ENCODE data around the gene IPCEF1. TPM values are rescaled to one million over a fixed set of nuclear protein-coding genes. Genes with fewer than 3 reads are reported as not detected.

IPCEF1 gene
- total RNA-seq, result 10 to 100 TPM; 10.5 to 14.2 TPM

DNA sequence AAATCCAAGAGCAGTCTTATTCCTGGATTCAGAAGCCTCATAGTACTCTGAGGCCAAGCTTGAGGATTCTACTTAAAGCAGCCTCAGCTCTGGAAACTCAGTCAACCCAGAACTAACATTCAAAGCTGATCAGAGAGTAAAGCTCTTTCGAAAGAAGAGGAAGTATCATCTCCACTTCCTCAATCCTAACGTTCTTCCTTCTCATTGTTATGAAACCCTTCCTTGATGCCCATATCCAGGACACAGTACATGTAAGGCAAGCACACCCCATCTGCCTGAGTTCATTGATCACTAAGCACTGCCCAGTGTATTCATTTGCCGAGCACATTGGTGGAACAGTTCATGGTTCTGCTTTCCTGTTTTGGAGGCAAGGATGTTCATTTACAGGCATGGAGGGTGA is at the start of gene IPCEF1:
Gene IPCEF1 (minus strand): TSS at position 114 of the 400 bp plus-strand sequence. CDS start 90,856 bp downstream, outside the sequence.
- Mint-ChIP-seq H3K9me3 (no peaks in the 10 kb centered on the region), H3K36me3 (no peaks in the 10 kb centered on the region), H3K4me3 (no peak within 1 kb of the TSS), H3K4me1 (ENCODE audit: low read depth) (peaks cover 30% of the 10 kb centered on the region), H3K27ac (no peak within 1 kb of the TSS), H3K27me3 (peaks cover 35% of the 10 kb centered on the region)
- intact Hi-C loops (cut with micrococcal nuclease), result loop anchor here (5.0 kb wide), 1 partner anchor 79 kb away; no protein-coding TSS in a partner anchor
- ChIA-PET CTCF (interaction anchor here (1.0 kb wide), 1 partner anchor 203 kb away, joined by 3 read pairs; no protein-coding TSS in a partner anchor), POLR2A (no interaction called here)
- no peak for DNase-seq

- H3K27me3 Mint-ChIP-seq, result peaks cover 8% of the 10 kb centered on the region
- H3K36me3 Mint-ChIP-seq, result no peaks in the 10 kb centered on the region
- H3K27ac Mint-ChIP-seq, result no peak overlapping the region
- peaks cover 13% of the 10 kb centered on the region for H3K4me1 Mint-ChIP-seq (ENCODE audit: low read depth)
- ChIA-PET CTCF (interaction anchor here (1.4 kb wide), 1 partner anchor 251 kb away, joined by 6 read pairs; no protein-coding TSS in a partner anchor), POLR2A (no interaction called here)
- no peaks in the 10 kb centered on the region for H3K9me3 Mint-ChIP-seq
- no peak overlapping the region for H3K4me3 Mint-ChIP-seq
- DNase-seq, result no peak
- intact Hi-C loops (cut with micrococcal nuclease), result no loop called here
Observed at GRCh38 chr6:154406301-154406700, 49.7 kb upstream of the IPCEF1 start.

DNA sequence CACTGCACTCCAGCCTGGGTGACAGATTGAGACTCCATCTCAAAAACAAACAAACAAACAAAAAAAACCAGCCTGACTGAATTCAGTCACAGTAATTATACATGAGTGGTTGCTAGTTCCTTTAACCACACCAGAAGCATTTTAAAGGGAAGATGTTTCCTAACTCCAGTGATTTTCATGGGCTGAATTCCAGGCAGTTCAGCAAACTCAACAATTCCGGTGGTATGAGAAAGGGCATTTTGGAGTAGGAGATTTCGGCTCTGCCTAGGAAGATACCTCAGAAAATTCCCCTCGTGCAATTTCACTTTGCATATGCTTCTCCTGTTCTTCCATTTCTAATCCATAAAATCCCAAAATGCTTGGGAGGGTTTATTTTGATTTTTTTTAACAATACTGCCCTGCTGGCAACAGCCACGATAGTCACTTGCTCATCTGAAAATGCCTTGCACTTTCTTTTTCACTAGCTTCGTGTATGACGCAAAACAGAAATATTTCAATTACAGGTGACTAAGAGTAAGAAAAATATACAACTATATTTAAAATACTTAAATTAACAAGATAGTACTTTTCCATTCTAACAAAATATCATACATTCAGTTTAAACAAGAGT is 48.3 kb upstream of the IPCEF1 start:
- peaks cover 4% of the 10 kb centered on the region for H3K4me1 Mint-ChIP-seq (ENCODE audit: low read depth)
- H3K4me3 Mint-ChIP-seq, result no peak overlapping the region
- ChIA-PET POLR2A (no interaction called here), CTCF (no interaction called here)
- peaks cover 8% of the 10 kb centered on the region for H3K27me3 Mint-ChIP-seq
- no peaks in the 10 kb centered on the region for H3K36me3 Mint-ChIP-seq
- no peak overlapping the region for H3K27ac Mint-ChIP-seq
- intact Hi-C loops (cut with micrococcal nuclease), result no loop called here
- no peak for DNase-seq
- no peaks in the 10 kb centered on the region for H3K9me3 Mint-ChIP-seq

- peak; percentile 26 for DNase-seq
- Mint-ChIP-seq H3K4me3 (no peak overlapping the region), H3K27ac (no peak overlapping the region), H3K9me3 (no peaks in the 10 kb centered on the region), H3K27me3 (peaks cover 8% of the 10 kb centered on the region), H3K4me1 (ENCODE audit: low read depth) (peaks cover 4% of the 10 kb centered on the region), H3K36me3 (no peaks in the 10 kb centered on the region)
- CTCF ChIA-PET, result no interaction called here
- POLR2A ChIA-PET, result no interaction called here
- intact Hi-C loops (cut with micrococcal nuclease), result no loop called here
Observed at GRCh38 chr6:154403788-154404187, 47.2 kb upstream of the IPCEF1 start.

DNA sequence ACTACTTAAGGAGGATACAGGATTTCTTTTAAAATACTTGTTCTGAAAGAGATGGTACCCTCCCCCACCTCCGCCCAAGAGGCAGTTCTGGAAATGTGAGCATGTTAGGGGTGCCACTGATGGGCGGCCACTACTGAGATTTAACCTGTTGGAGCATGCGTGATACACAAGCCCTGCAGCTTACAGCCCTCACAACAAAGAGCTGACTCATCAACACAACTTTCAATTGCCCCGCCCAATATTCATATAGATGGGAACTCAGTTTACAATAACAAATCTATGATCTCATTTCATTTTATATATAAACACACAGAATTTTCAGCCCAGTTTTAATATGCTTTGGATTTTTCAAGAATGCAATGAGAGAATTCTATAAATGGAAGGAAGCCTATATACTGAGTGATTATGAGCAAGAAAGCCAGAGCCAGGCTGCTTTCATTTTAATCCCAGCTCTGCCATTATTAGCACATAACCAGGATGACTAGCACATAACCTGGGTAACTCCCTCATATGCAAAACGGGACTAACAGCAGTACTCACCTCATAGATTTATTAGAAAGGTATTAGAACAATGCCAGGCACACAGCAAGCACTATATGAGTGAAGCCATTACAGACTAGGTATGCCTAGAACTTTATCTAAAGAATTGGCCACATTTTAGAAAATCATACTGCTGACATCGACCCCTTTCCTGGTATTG is 45.6 kb upstream of the IPCEF1 start:
- intact Hi-C loops (cut with micrococcal nuclease), result no loop called here
- no peaks in the 10 kb centered on the region for H3K36me3 Mint-ChIP-seq
- CTCF ChIA-PET, result interaction anchor here (0.9 kb wide), 1 partner anchor 11 kb away, joined by 3 read pairs; no protein-coding TSS in a partner anchor
- no peaks in the 10 kb centered on the region for H3K9me3 Mint-ChIP-seq
- no peak overlapping the region for H3K4me3 Mint-ChIP-seq
- H3K4me1 Mint-ChIP-seq (ENCODE audit: low read depth), result peaks cover 4% of the 10 kb centered on the region
- peaks cover 8% of the 10 kb centered on the region for H3K27me3 Mint-ChIP-seq
- no peak for DNase-seq
- H3K27ac Mint-ChIP-seq, result no peak overlapping the region
- POLR2A ChIA-PET, result no interaction called here

- intact Hi-C loops (cut with micrococcal nuclease), result no loop called here
- no peaks in the 10 kb centered on the region for H3K36me3 Mint-ChIP-seq
- no peaks in the 10 kb centered on the region for H3K4me1 Mint-ChIP-seq (ENCODE audit: low read depth)
- DNase-seq, result no peak
- POLR2A ChIA-PET, result no interaction called here
- H3K9me3 Mint-ChIP-seq, result no peaks in the 10 kb centered on the region
- no peak overlapping the region for H3K27ac Mint-ChIP-seq
- H3K27me3 Mint-ChIP-seq, result peaks cover 2% of the 10 kb centered on the region
- CTCF ChIA-PET, result no interaction called here
- no peak overlapping the region for H3K4me3 Mint-ChIP-seq
Observed at GRCh38 chr6:154399097-154399496, 42.5 kb upstream of the IPCEF1 start.

DNA sequence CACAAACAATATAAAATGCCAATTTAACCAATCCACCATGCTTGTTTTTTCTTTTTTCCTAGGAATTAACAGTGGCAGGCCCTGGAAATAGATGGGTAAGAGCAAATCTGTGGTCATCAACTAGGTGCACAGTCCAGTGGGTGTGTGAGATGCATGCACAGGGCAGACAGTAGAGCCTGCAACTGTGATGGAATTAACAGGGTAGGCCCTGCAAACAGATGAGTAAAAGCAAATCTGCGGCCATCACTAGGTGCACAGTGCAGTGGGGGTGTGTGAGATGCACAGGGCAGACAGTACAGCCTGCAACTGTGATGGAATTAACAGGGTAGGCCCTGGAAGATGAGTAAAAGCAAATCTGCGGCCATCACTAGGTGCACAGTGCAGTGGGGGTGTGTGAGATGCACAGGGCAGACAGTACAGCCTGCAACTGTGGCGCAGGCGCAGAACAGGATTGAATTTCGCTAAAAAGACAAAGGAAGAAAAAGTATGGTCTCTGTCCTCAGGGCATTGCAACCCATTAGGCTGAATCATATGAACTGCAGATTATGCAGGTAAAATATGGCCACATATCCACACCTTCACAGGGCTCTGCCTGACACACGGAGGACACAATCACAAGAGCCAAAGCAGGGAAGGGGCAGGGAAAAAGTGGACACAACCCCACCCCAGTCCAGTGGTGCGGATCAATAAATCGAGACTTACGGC is 41.0 kb upstream of the IPCEF1 start:
- H3K27ac Mint-ChIP-seq, result no peak overlapping the region
- no peaks in the 10 kb centered on the region for H3K36me3 Mint-ChIP-seq
- CTCF ChIA-PET, result no interaction called here
- H3K4me1 Mint-ChIP-seq (ENCODE audit: low read depth), result no peaks in the 10 kb centered on the region
- no peak for DNase-seq
- POLR2A ChIA-PET, result no interaction called here
- intact Hi-C loops (cut with micrococcal nuclease), result no loop called here
- no peak overlapping the region for H3K4me3 Mint-ChIP-seq
- no peaks in the 10 kb centered on the region for H3K9me3 Mint-ChIP-seq
- peaks cover 2% of the 10 kb centered on the region for H3K27me3 Mint-ChIP-seq

DNA sequence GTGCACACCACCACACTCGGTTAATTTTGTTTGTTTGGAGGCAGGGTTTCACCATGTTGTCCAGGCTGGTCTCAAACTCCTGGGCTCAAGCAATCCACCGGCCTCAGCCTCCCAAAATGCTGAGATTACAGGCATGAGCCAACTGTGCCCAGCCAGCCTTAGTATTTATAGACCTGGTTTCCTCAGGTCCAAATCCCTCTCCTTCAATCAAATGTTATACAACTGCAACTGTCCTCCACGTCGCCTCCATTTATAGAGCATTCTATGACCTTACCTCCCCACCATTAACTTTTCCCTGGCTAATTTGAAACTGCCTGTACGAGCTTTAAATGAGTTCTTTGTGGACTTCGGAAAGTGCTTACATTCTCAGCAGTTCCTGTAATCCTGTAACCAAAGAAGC is 39.3 kb upstream of the IPCEF1 start:
- Mint-ChIP-seq H3K36me3 (no peaks in the 10 kb centered on the region), H3K27me3 (peaks cover 15% of the 10 kb centered on the region), H3K9me3 (no peaks in the 10 kb centered on the region), H3K4me1 (ENCODE audit: low read depth) (no peaks in the 10 kb centered on the region), H3K4me3 (no peak overlapping the region), H3K27ac (no peak overlapping the region)
- ChIA-PET CTCF (no interaction called here), POLR2A (no interaction called here)
- intact Hi-C loops (cut with micrococcal nuclease), result no loop called here
- no peak for DNase-seq

DNA sequence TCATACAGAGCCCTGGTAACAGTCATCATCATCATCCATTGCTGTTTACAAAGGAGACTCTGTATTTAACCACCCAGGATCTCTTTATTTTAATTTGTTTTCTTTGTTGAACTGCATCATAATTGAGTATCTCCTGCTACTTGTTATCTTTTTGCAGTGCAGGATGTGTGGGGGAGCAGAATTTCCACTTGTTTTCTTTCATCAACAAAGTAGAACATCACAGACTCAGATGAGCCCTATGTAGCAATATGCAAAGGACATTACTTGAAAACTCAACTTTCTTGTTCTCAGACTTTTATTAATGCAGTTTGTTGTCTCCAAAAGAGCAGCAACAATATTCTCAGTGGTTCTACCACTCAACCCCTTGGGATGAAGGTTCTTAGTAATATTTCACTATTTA is 38.7 kb upstream of the IPCEF1 start:
- no peak for DNase-seq
- ChIA-PET CTCF (no interaction called here), POLR2A (no interaction called here)
- Mint-ChIP-seq H3K4me1 (ENCODE audit: low read depth) (no peaks in the 10 kb centered on the region), H3K4me3 (no peak overlapping the region), H3K9me3 (no peaks in the 10 kb centered on the region), H3K27me3 (peaks cover 15% of the 10 kb centered on the region), H3K36me3 (no peaks in the 10 kb centered on the region), H3K27ac (no peak overlapping the region)
- intact Hi-C loops (cut with micrococcal nuclease), result no loop called here

DNA sequence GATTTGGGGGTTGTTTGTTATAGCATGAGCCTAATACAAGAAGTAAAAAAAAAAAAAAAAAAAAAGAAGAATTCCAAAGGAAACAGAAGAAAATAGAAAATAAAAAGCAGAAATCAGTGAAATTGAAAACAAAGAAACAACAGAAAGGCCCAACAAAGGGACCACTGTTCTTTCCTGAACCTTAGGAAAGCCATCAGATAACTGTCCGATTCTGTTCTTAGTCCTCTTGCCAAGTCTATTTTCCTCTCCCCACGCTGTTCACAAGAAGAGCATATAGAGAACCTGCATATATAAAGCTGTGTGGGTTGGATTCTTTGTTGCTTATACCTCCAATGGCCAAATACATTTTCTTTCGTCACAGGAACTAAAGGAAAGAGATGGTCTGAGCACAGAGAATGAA is 38.0 kb upstream of the IPCEF1 start:
- H3K27ac Mint-ChIP-seq, result no peak overlapping the region
- POLR2A ChIA-PET, result no interaction called here

GRCh38 chr6:154390034-154390433 is 33.4 kb upstream of the IPCEF1 start:
- no peak for DNase-seq
- Mint-ChIP-seq H3K9me3 (peaks cover 5% of the 10 kb centered on the region), H3K27ac (no peak overlapping the region), H3K4me1 (ENCODE audit: low read depth) (no peaks in the 10 kb centered on the region), H3K36me3 (no peaks in the 10 kb centered on the region), H3K27me3 (peaks cover 32% of the 10 kb centered on the region), H3K4me3 (no peak overlapping the region)
- ChIA-PET CTCF (no interaction called here), POLR2A (no interaction called here)
- intact Hi-C loops (cut with micrococcal nuclease), result no loop called here

More for the DNA sequence above, 38.0 kb upstream of the IPCEF1 start:
- no peaks in the 10 kb centered on the region for H3K36me3 Mint-ChIP-seq
- no peaks in the 10 kb centered on the region for H3K4me1 Mint-ChIP-seq (ENCODE audit: low read depth)
- H3K9me3 Mint-ChIP-seq, result no peaks in the 10 kb centered on the region
- peaks cover 15% of the 10 kb centered on the region for H3K27me3 Mint-ChIP-seq
- intact Hi-C loops (cut with micrococcal nuclease), result no loop called here
- no peak overlapping the region for H3K4me3 Mint-ChIP-seq
- no peak for DNase-seq
- CTCF ChIA-PET, result interaction anchor here (0.6 kb wide), 1 partner anchor 13 kb away, joined by 3 read pairs; no protein-coding TSS in a partner anchor

- CTCF ChIA-PET, result interaction anchor here (1.3 kb wide), 1 partner anchor 18 kb away, joined by 3 read pairs; no protein-coding TSS in a partner anchor
- no peak for DNase-seq
- peaks cover 5% of the 10 kb centered on the region for H3K9me3 Mint-ChIP-seq
- no peaks in the 10 kb centered on the region for H3K36me3 Mint-ChIP-seq
- no peak overlapping the region for H3K4me3 Mint-ChIP-seq
- H3K4me1 Mint-ChIP-seq (ENCODE audit: low read depth), result no peaks in the 10 kb centered on the region
- peaks cover 34% of the 10 kb centered on the region for H3K27me3 Mint-ChIP-seq
- no peak overlapping the region for H3K27ac Mint-ChIP-seq
- POLR2A ChIA-PET, result no interaction called here
- intact Hi-C loops (cut with micrococcal nuclease), result no loop called here
Observed at GRCh38 chr6:154388803-154389202, 32.2 kb upstream of the IPCEF1 start.

All from activated CD4-positive, alpha-beta memory T cell treated with anti-CD3 and anti-CD28 coated beads for 36 hours (primary cell).